SU-DHL-6 (cell line): ENCODE results near the gene STK38L.

Source experiments
- EZH2phosphoT487 ChIP-seq: fragments of 200-600 bp; sonication (generic), shearing (Covaris generic); conservative IDR thresholded peaks from 2 replicates; pipeline ENCODE4 v1.6.1; 2018; ENCODE audit warnings: mild to moderate bottlenecking, antibody characterized with exemption, low read length, moderate library complexity, mixed read lengths
- TF ChIP-seq, protein P1 (sequence below): fragments of 200-600 bp; sonication (generic); IDR thresholded peaks from one replicate; pipeline ENCODE4 v1.5.1; 2017; ENCODE audit warnings: antibody characterized with exemption, mild to moderate bottlenecking, low read length, moderate library complexity; ENCODE audit not compliant: insufficient read depth, poor library complexity, severe bottlenecking

- TF ChIP-seq EZH2phosphoT487 = no peak
- TF ChIP-seq, protein P1, sequence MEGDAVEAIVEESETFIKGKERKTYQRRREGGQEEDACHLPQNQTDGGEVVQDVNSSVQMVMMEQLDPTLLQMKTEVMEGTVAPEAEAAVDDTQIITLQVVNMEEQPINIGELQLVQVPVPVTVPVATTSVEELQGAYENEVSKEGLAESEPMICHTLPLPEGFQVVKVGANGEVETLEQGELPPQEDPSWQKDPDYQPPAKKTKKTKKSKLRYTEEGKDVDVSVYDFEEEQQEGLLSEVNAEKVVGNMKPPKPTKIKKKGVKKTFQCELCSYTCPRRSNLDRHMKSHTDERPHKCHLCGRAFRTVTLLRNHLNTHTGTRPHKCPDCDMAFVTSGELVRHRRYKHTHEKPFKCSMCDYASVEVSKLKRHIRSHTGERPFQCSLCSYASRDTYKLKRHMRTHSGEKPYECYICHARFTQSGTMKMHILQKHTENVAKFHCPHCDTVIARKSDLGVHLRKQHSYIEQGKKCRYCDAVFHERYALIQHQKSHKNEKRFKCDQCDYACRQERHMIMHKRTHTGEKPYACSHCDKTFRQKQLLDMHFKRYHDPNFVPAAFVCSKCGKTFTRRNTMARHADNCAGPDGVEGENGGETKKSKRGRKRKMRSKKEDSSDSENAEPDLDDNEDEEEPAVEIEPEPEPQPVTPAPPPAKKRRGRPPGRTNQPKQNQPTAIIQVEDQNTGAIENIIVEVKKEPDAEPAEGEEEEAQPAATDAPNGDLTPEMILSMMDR = no peak
These were observed 49.4 kb upstream of the STK38L start for GRCh38 chr12:27194644-27195043.
